Choroid plexus epithelial cell (primary cell): ENCODE results near the gene RASGRP2.

ENCODE experiments used
- DNase-seq: peaks from one replicate; pipeline ENCODE4 v3.0.0-alpha.2; 2010; ENCODE audit warnings: low read depth
- H3K4me3 ChIP-seq: 2 replicates; pipeline ENCODE4 v1.5.1; 2011; ENCODE audit warnings: low read depth, mild to moderate bottlenecking, control low read depth, low read length, moderate library complexity
- CTCF ChIP-seq: conservative IDR thresholded peaks from 2 replicates; pipeline ENCODE4 v1.5.1; 2011; ENCODE audit warnings: low read depth, mild to moderate bottlenecking, control low read depth, inconsistent platforms, low read length, moderate library complexity

RASGRP2 gene

GRCh38 chr11:64677441-64678023, 66.4 kb downstream of the RASGRP2 start:
- no peak overlapping the region for H3K4me3 ChIP-seq
- no peak for TF ChIP-seq CTCF
- DNase-seq, result no peak
